AML-193 (cell line): ENCODE measurements around the gene CD226.
"Not testable (repeated sequence)": the region's sequence is repeated elsewhere in the genome, so short reads cannot be mapped to it uniquely, and the experiment has no call there.

Experiments used
- DNase-seq, 2 experiments: peaks; one replicate each; lab custom pipeline; 2025; lab: John Stamatoyannopoulos, UW

Gene CD226

GRCh38 chr18:69872661-69873060 is 75.0 kb downstream of the CD226 start:
- DNase-seq = no peak

- DNase-seq = no peak
These were observed 76.3 kb downstream of the CD226 start for GRCh38 chr18:69871363-69871762.

DNA sequence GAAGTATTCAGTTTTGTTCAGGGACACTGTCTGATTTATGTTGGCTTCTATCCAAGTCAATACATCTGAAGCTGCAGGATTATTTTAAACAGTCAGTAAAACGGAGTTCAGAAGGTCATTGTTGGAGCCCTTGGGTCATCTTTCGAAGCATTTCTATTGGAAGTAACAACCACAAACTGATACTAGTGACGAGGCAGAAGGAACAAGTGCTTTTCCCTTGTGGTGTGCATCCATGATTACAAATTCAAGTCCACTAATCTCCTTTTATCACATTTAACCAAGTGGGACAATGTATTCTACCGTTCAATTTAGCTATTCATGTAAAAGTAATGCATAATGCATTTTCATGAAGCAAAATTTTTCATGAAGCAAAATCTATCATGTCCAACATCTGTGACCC is 76.9 kb downstream of the CD226 start:
- DNase-seq = no peak

DNA sequence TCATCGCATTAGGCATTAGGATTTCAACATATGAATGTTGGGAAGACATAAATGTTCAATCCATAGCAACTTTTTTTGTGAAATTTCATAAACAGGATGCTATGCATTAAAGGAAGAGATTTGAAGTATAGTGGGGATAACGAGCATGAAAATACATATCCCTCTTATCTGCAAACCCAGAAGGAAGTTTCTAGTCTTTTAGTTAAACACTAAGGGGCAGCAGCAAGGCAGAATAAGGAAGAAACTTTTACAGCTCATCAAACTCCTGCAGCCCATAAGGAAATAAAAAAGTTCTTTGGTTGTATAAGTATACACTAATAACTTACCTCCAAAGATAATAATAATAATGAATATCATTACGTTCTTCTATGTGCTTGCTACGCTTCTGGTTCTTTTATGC is 81.5 kb downstream of the CD226 start:
- no peak for DNase-seq

DNA sequence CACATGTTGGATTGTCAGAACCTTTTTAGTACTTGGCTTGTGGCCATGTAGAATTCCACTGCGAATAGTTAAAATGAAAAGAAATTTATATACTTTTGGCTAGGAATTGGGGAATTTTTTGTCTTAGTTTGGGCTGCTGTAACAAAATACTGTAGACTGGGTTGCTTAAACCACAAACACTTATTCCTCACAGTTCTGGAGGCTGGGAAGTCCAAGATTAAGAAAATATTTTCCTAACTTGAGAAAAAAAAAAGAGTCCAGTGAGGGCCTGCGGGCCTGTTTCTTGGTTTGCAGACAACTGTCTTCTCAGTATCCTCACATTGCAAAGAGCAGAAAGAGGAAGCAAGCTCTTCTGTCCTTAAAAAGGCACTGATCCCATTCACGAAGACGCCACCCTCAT is 81.9 kb downstream of the CD226 start:
- DNase-seq = no peak

- DNase-seq = not testable (repeated sequence)
These were observed 82.9 kb downstream of the CD226 start for GRCh38 chr18:69864802-69865201.

- DNase-seq = no peak
These were observed 88.8 kb downstream of the CD226 start for GRCh38 chr18:69858897-69859296.

- DNase-seq = no peak
These were observed 93.2 kb downstream of the CD226 start for GRCh38 chr18:69854455-69854854.

DNA sequence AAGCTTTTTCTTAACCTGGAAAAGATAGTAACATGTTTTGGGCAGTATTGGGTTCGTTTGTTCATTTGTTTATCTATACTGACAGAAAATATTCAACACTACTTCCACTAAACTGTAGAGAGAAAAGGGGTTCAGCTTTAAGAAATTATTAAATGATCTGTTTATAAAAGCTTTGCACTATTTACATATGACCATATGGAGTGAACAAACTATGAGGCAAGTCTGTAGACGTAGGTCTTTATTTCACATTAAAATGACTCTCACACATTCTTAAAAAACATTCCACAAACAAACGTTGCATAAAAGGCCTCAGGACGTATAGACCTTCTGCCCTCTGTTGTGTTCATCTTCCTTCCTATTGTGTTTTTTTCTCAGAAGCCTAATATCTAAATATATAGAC is 94.6 kb downstream of the CD226 start:
- no peak for DNase-seq

DNA sequence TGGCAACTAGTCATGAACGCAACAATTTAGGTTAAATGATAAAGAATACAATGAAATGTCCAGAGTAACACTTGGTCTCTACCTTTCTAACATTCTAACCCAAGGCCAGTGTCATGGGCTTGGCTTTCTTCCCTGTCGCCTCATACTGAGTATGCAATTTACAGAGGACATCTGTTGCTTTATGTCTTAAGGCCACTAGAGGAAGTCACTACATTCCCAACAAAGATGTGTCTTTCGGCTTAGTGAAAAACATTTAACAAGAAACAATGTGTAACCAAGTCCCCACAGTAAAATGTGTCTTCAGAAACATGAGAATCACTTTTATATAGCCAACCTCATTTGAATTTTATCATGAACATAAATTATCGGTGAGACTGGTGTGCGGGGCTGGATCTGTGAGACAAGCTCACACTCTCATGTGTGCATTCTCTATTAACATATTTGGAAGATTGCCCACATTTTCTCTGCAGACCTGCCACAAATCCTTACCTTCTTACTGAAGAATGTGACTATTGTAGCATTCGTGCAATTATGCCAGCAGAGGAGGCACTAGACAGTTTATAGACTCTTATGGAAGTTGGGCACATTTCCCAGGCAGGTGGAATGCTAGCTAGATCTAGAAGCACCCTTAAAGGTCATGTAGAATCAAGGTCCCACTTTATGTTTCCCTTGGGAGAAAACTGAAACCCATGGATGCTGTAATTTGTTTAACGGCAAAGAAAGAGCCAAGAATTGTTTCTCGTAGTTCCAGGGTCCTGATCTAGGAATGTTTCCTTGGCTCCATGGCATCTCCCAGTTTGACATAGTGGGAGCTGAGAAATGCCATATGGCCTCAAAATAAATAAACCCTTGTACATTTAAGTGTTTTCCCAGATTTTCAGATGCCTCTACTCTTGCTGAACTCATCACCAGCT is 101.8 kb downstream of the CD226 start:
- no peak for DNase-seq

DNA sequence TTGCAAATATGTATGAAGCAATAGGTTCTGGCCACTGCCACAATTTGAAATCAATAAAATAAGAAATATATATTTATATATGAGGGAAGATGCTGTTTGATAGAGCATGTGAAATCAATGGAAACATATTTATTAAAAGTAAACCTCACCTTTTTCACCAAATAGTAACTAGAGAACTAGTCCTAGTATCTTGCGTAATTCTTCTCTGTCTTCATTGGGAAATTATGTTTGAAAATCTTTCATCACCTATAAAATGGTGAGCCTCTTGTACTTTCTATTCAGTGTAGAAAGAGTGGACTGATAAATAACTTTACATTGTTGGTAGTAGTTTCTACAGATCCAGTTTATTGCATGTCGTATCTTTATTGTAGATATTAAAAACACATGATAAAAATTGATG is 103.0 kb downstream of the CD226 start:
- no peak for DNase-seq

- DNase-seq = no peak
These were observed 104.7 kb downstream of the CD226 start for GRCh38 chr18:69843015-69843414.

- no peak for DNase-seq
These were observed 106.6 kb downstream of the CD226 start for GRCh38 chr18:69841117-69841516.

DNA sequence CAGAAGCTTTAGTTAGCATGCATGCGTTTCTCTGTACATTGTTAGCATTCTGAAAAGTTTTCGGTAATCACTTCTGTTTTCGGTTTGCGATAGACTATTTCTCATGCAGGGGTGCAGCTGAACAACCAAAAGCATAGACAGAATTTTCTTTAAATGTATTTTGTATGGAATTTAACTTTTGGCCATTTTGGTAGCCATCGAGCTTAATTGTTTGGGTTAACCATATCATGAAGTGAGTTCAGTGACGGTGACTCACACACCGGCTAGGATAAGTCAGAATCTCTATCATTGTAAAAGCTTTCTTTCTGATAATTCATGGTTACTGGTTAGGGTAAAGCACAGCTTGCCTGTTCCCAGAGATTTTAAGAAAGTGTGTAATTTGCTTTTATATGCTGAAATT is 107.2 kb downstream of the CD226 start:
- no peak for DNase-seq

- DNase-seq = no peak
These were observed 107.7 kb downstream of the CD226 start for GRCh38 chr18:69840001-69840400.

DNA sequence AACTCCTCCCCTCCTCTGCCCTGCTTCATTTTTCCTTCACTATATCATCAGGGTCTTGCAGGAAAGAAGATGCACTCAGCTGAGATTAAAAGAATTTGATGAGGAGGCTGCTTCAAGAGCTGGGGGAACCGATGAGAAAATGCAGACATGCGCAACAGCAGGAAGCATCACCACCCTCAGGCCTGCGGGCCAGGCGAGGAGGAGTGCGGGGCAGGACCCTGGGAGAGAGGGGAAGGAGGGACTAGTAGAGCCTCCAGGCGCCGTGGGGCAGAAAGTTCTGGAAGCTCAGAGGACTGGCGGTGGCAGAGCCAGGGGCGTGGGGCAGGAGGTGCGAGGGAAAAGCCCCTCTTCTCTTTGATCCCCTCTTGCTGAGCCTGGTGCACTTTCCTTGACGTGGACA is 108.2 kb downstream of the CD226 start:
- no peak for DNase-seq

GRCh38 chr18:69838620-69839411 is 108.9 kb downstream of the CD226 start:
- no peak for DNase-seq

DNA sequence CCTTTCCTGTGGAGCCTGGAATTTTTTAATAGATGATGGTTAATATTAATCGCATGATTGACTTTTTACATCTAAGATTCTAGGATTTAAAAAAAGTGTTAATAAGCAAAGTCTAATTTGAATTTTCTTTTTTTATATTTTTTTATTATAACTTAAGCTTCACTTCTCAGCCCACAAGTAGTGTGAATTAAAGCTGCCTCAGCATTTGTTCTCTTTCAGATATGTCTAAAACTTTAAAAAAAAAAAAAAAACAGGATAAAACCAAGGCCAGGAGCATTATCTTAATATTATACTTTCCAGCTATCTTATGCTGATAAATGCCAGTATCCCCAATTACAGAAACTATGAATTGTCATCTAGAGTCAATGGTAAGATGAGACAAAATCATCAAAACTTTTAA is 109.7 kb downstream of the CD226 start:
- DNase-seq = no peak

GRCh38 chr18:69834980-69835379 is 112.7 kb downstream of the CD226 start:
- not testable (repeated sequence) for DNase-seq

- DNase-seq = no peak
These were observed 117.5 kb downstream of the CD226 start for GRCh38 chr18:69830189-69830588.

DNA sequence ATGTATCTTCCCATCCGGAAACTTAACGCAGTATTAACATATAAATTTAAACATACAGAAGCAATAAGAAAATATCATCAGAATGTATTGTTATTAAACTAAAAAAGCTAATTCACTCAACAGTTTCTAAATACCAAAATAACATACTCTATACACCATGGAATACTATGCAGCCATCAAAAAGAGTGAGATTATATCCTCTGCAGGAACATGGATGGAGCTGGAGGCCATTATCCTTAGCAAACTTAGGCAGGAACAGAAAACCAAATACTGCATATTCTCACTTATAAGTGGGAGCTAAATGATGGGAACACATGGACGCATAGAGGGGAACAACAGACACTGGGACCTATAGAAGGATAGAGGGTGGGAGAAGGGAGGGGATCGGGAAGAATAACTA is 127.1 kb downstream of the CD226 start:
- no peak for DNase-seq

- DNase-seq = no peak
These were observed 128.2 kb downstream of the CD226 start for GRCh38 chr18:69819460-69819859.

DNA sequence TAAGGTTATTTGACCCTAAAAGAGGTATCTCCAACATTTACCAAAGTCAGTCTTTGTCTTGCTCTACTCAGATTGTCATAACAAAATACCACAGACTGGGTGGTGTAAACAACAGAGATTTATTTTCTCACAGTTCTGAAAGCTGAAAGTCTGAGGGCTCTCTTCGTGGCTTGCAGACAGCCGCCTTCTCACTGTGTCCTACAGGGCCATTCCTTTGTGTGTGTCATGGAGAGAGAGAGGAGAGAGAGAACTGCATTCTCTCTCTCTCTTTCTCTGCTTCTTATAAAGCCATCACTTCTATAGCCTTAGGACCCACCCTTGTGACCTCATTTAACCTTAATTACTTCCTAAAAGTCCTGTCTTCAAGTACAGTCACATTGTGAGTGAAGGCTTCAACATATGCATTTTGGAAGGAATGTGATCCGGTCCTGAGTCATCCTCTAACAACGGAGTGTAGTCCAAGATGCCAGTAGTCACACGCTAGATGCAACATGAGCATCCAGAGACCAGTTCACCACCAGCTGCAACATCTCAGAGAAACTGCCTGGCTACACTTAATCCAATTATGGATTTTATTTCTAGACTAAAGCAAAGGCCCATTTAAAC is 130.2 kb downstream of the CD226 start:
- no peak for DNase-seq
